ENCODE results near the gene UCHL5.
"Not testable (repeated sequence)": the region's sequence is repeated elsewhere in the genome, so short reads cannot be mapped to it uniquely, and the experiment has no call there.

GRCh38 chr1:193032643-193033427 lies 26.3 kb downstream of the UCHL5 start:
- TF ChIP-seq, protein P1, sequence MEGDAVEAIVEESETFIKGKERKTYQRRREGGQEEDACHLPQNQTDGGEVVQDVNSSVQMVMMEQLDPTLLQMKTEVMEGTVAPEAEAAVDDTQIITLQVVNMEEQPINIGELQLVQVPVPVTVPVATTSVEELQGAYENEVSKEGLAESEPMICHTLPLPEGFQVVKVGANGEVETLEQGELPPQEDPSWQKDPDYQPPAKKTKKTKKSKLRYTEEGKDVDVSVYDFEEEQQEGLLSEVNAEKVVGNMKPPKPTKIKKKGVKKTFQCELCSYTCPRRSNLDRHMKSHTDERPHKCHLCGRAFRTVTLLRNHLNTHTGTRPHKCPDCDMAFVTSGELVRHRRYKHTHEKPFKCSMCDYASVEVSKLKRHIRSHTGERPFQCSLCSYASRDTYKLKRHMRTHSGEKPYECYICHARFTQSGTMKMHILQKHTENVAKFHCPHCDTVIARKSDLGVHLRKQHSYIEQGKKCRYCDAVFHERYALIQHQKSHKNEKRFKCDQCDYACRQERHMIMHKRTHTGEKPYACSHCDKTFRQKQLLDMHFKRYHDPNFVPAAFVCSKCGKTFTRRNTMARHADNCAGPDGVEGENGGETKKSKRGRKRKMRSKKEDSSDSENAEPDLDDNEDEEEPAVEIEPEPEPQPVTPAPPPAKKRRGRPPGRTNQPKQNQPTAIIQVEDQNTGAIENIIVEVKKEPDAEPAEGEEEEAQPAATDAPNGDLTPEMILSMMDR (conservative IDR thresholded peaks at IDR 0.05; ENCODE audit: low read depth in 2 of 2), result not testable (repeated sequence)
- TF ChIP-seq EZH2 (IDR thresholded peaks at IDR 0.05; ENCODE audit: low read depth, unreplicated experiment); STAT1 (IDR thresholded peaks at IDR 0.05; ENCODE audit: unreplicated experiment); REST (IDR thresholded peaks at IDR 0.05; ENCODE audit: unreplicated experiment); NANOG (IDR thresholded peaks at IDR 0.05; ENCODE audit: borderline replicate concordance); CREB1 (CRISPR knock-in tag; IDR thresholded peaks at IDR 0.05; ENCODE audit: low read depth); POLR2AphosphoS5 (IDR thresholded peaks at IDR 0.05; ENCODE audit: low read depth); EZH2phosphoT487 (IDR thresholded peaks at IDR 0.05; ENCODE audit: unreplicated experiment); JUNB (IDR thresholded peaks at IDR 0.05; ENCODE audit: unreplicated experiment): not testable (repeated sequence)

Data from GM23338 (cell line).